Epithelial cell of proximal tubule (primary cell): ENCODE data around the gene ABCA1. TPM values are rescaled to one million over a fixed set of nuclear protein-coding genes. Genes with fewer than 3 reads are reported as not detected.

Experiments
- DNase-seq: peaks from one replicate; pipeline ENCODE4 v3.0.0-alpha.2; 2011; ENCODE audit warnings: low read depth
- H3K4me3 ChIP-seq: 2 replicates; pipeline ENCODE4 v1.5.1; 2011; ENCODE audit warnings: low read depth, mild to moderate bottlenecking, low read length
- CTCF ChIP-seq: conservative IDR thresholded peaks from 2 replicates; pipeline ENCODE4 v1.5.1; 2012; ENCODE audit warnings: low read depth, mild to moderate bottlenecking, low read length
- total RNA-seq: library from RNA; depleted of rRNA; stranded (reverse); fragments of >200 nt; gene quantifications from 2 replicates; pipeline ENCODE4 v1.2.3, GENCODE V29; 2015

The ABCA1 gene
- total RNA-seq, 1 donor from 2014 or later, result 13.7 TPM

GRCh38 chr9:104854613-104855012 lies 73.3 kb downstream of the ABCA1 start:
- TF ChIP-seq CTCF, result no peak
- DNase-seq, result no peak

DNA sequence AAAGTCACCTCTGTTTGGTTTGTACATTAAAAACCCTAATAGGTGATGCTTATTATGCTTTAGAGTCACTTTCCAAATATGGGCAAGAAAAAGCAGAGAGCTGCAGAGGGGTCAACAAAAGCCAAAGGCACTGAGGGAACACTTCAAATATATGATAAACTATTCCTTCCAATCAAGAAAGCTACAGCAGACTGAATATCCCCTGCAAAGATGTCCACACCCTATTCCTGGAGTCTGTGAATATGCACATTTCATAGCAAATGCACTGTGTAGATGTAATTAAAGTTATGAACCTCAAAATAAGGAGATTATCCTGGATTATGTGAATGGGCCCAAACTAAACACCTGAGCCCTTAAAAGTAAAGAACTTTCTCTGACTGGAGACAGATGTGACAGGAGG lies 74.3 kb downstream of the ABCA1 start:
- no peak for DNase-seq
- no peak overlapping the region for H3K4me3 ChIP-seq
- TF ChIP-seq CTCF, result no peak

More at GRCh38 chr9:104854613-104855012, 73.3 kb downstream of the ABCA1 start:
- H3K4me3 ChIP-seq, result no peak overlapping the region

- TF ChIP-seq CTCF, result no peak
- DNase-seq, result no peak
- H3K4me3 ChIP-seq, result no peak overlapping the region
These were observed 74.8 kb downstream of the ABCA1 start for GRCh38 chr9:104853159-104853558.

GRCh38 chr9:104851546-104851920 lies 76.4 kb downstream of the ABCA1 start:
- H3K4me3 ChIP-seq, result no peak overlapping the region
- no peak for TF ChIP-seq CTCF
- no peak for DNase-seq

DNA sequence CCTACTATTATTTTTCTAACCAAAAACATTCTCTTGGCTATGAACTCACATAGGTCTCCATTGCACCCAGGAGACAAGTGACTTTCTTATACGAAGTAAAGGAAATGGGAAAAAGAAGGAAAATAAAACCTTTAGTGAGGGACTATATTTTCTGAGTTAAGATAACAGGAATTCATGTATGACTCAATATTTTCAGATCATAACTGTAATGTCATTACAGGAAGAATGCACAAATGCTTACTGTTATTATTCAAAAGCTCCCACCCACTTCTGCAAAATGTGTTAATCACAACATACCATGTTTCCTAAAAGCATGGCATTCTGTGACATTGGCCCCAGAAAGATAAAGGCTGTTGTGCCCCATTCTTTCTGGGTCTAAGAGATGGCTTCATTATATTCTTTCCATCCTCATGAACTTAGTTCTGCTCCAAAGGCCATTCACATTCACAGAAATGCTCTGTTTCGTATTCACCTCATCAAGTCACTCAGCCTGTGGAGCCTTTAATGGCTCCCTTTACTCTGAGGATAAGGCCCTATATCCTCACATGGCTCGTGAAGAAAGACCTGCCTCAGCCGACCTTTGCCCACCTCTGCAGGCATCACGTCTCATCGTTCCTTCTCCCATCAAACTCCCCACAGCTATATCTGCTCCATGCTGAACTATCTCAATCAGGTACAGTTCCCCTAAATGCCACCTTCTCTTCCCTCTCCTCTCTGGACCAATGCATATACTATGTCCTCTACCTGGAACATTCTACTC lies 77.0 kb downstream of the ABCA1 start:
- H3K4me3 ChIP-seq, result no peak overlapping the region
- DNase-seq, result no peak
- no peak for TF ChIP-seq CTCF

DNA sequence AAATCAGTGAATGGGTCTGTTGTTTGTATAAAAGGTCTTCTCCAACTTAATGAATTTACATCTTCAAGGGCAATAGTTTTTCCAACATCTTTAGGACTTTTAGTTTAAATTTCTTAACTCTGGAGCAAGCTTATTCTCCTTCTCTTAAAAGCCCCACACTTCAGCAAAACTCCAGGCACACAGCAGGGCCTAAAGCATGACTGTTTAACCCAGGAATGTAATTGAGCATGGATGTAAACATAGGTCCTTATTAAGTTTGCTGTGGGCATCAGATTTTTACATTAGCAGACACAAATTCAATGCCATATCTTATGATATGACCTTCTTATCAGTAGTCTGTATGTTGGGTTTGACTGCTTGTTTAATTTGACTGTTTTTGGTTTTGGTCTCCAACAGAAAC lies 78.9 kb downstream of the ABCA1 start:
- no peak for DNase-seq
- H3K4me3 ChIP-seq, result no peak overlapping the region
- TF ChIP-seq CTCF, result no peak

- TF ChIP-seq CTCF, result no peak
- H3K4me3 ChIP-seq, result no peak overlapping the region
- DNase-seq, result no peak
These were observed 83.2 kb downstream of the ABCA1 start for GRCh38 chr9:104844710-104845109.
